Adrenal gland (tissue), 5 donors: ENCODE results near the gene C4BPB.
A peak's percentile ranks its signal among the peaks of the same experiment; 100 is the strongest.

ENCODE experiments used
- CTCF ChIP-seq, 6 experiments: fragments of 450-650 bp in 4 of 6; fragments of 200-600 bp in 2 of 6; sonication (generic) in 1 of 6; IDR thresholded peaks; 1 replicate in 5 of 6; 2 replicates in 1 of 6; pipeline versions ENCODE4 v1.5.1 to v1.8.0; 2016 to 2021; ENCODE audit warnings: antibody characterized with exemption in 6 of 6, mild to moderate bottlenecking in 2 of 6, moderate library complexity in 1 of 6
- POLR2A ChIP-seq, 2 donors: fragments of 450-650 bp; IDR thresholded peaks; one replicate each; pipeline ENCODE4 v1.6.1; 2017; ENCODE audit warnings: antibody characterized with exemption in 2 of 2, mild to moderate bottlenecking in 2 of 2, moderate library complexity in 1 of 2
- donor health status: DM: no; HTN: no; CAD: no.

GRCh38 chr1:207049974-207050391 lies 38.7 kb upstream of the C4BPB start:
- peak; percentile 60 to 85 (median 72) for TF ChIP-seq CTCF (IDR thresholded peaks at IDR 0.05)
- no peak for TF ChIP-seq POLR2A (IDR thresholded peaks at IDR 0.05)
